ENCODE measurements around the gene PSAT1. TPM values are rescaled to one million over a fixed set of nuclear protein-coding genes. Genes with fewer than 3 reads are reported as not detected.

The PSAT1 gene
- total and polyA plus RNA-seq, 2 of the 13 experiments (the other 11 are each of a cell fraction or from before 2014, with no cell fraction given): 135 to 229 TPM

DNA sequence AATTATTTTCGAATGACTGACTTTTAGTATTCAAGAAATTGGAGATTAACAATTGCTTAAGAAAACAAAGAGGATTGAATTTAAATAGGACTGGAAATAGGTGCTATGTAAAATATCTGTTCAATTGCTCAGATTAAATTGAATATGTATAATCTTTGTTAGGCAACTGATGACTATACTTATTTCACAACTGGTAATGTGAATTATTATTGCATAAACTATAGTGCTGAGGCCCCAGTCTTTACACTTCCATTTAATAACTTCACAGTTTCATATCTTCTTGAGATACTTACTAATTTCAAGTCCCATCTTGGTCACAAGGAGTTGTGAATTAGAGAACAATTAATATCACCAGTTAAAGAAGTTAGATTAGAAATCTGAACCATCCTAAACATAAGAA is 44.3 kb upstream of the PSAT1 start (continued):
- TF ChIP-seq ZNF83 (CRISPR knock-in tag; IDR thresholded peaks at IDR 0.05; ENCODE audit: borderline replicate concordance): no peak

DNA sequence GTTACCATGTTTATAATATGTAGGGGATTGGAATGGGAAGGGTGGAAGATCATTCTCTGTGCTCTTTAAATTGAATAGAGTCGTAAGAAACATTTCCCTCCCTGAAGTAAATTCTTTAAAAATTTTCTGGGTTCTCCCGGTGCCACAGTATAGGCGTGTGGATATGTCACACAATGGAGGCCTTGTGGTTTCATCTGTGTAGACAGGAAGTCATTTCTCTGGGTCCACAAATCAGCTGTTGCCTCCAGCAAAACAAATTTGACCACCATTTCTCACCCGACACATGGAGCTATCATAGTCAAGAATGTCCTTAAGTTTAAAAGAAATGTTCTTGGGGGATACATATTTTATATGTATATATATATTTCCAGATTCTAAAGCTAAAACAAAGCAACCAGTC is 43.6 kb upstream of the PSAT1 start:
- H3K27me3 ChIP-seq (ENCODE audit: control insufficient read depth in 1 of 2, insufficient read depth in 2 of 2, low read length in 2 of 2): no peaks in the 10 kb centered on the region
- in situ Hi-C loops (cut with HindIII; ENCODE audit: extremely low pct_ligation_motif_present, low pct_unique_long_range_greater_than_20kb): no loop called here
- POLR2A ChIA-PET: no interaction called here

More for the DNA sequence above, 43.6 kb upstream of the PSAT1 start:
- BruUV-seq (replicated peaks): no TSS peak
- no peak for TF ChIP-seq TSC22D2 (CRISPR knock-in tag; IDR thresholded peaks at IDR 0.05; ENCODE audit: borderline replicate concordance)
- TF ChIP-seq U2AF2 (IDR thresholded peaks at IDR 0.05; ENCODE audit: low read depth, low read length): no peak
- no peak for TF ChIP-seq EHMT2 (IDR thresholded peaks at IDR 0.05; ENCODE audit: borderline replicate concordance, low read depth, low read length)
- TF ChIP-seq RARG (CRISPR knock-in tag; IDR thresholded peaks at IDR 0.05; ENCODE audit: low read depth): no peak
- no peak for TF ChIP-seq ZBTB8A (CRISPR knock-in tag; IDR thresholded peaks at IDR 0.05; ENCODE audit: borderline replicate concordance, low read depth)
- TF ChIP-seq ZC3H4 (CRISPR knock-in tag; IDR thresholded peaks at IDR 0.05; ENCODE audit: borderline replicate concordance): no peak
- TF ChIP-seq ZNF180 (CRISPR knock-in tag; IDR thresholded peaks at IDR 0.05; ENCODE audit: borderline replicate concordance, low read depth): no peak
- no peak for TF ChIP-seq NCOA5 (CRISPR knock-in tag; IDR thresholded peaks at IDR 0.05)
- TF ChIP-seq, protein P1, sequence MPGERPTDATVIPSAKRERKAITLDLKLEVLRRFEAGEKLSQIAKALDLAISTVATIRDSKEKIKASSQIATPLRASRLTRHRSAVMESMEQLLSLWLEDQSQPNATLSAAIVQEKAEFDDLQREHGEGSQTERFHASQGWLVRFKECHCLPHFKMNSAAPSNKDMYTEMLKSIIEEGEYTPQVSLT (CRISPR knock-in tag; IDR thresholded peaks at IDR 0.05; ENCODE audit: borderline replicate concordance, low read depth): no peak
- no peak for TF ChIP-seq HMG20B (CRISPR knock-in tag; conservative IDR thresholded peaks at IDR 0.05)
- H3K79me2 ChIP-seq (ENCODE audit: insufficient read depth, low read length): no peaks in the 10 kb centered on the region
- peaks cover under 1 to 14% of the 10 kb centered on the region in 2 experiments for H3K36me3 ChIP-seq (replicated peaks in 1 of 2; ENCODE audit: control insufficient read depth in 1 of 2, insufficient read depth in 2 of 2, low read length in 2 of 2)
- 80% methylated on average over 4 of the region's 4 CpGs for WGBS (ENCODE audit: low lambda C conversion rate)
- no peak overlapping the region for H3K9ac ChIP-seq (ENCODE audit: insufficient read depth, low read depth, low read length)
- intact Hi-C loops (cut with micrococcal nuclease; ENCODE audit: unreplicated experiment): no loop called here
- FAIRE-seq: no peak
- CTCF ChIA-PET (ENCODE audit: low intra/inter-chr PET ratio, low total read pairs): no interaction called here
- H2AFZ ChIP-seq (ENCODE audit: low read length): no peak overlapping the region
- no peak for DNase-seq (ENCODE audit: low spot score)
- H3K4me2 ChIP-seq (ENCODE audit: low read depth, low read length): no peak overlapping the region
- no peak overlapping the region for H3K27ac ChIP-seq (ENCODE audit: extremely low read length, insufficient read depth, low read length)
- no peaks in the 10 kb centered on the region for H4K20me1 ChIP-seq (ENCODE audit: insufficient read depth, low read length)
- no peaks in the 10 kb centered on the region for H3K9me3 ChIP-seq (ENCODE audit: low read length)
- no peak overlapping the region for H3K4me3 ChIP-seq (replicated peaks in 1 of 3; ENCODE audit: insufficient read depth in 1 of 3, low read depth in 2 of 3, low read length in 3 of 3)
- no peaks in the 10 kb centered on the region for H3K4me1 ChIP-seq (ENCODE audit: insufficient read depth, low read length)
- no peak for ATAC-seq

Measured in HepG2 (cell line).